HG03066 (cell line): ENCODE results near the gene KNSTRN.
A peak's percentile ranks its signal among the peaks of the same experiment; 100 is the strongest.

ENCODE experiments used
- ATAC-seq: cut with Tn5 transposase; IDR thresholded peaks from one replicate; pipeline ENCODE4 v1.9.1; 2021; ENCODE audit warnings: low read depth; ENCODE audit not compliant: unreplicated experiment

KNSTRN gene

DNA sequence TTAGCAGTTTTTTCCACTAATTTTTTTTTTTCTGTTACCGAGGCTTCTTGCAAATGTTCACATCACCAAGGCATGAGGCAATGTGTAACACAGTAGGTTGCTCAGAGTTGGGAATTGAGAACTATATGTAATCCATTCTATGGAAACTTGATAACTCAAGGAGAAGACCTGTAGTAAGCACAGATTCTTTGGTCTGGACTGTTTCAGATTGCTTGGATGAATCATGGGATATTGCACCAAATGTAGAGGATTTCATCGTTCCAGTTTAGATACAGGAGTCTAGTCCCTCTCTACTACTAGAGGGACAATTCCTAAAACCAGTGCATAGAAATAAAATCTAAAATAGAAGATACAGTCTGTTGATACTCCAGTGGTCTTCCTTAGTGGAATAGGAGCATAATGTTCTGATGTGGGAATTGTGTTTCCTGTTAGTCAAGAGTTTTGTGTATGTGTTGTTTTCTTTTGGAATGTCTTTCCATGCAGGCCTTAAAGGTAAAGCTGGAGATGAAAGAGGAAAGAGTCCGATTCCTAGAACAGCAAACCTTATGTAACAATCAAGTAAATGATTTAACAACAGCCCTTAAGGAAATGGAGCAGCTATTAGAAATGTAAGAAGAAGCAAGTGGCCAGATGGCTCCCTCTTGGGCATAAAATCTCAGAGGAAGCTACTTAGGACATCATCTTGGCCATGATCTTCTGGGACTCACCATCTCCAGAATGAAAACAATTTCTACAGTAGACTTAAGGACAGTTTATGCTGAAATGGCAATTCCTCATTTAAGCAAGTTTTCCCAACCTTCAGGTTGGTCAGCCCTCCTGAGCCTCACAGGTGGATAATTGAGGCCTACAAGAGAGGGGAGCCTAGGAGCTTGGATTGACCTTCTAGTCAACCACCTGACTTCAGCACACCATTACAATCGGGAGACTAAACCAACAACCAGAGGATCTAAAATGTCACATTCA, 10.7 kb downstream of the KNSTRN start:
- no peak for ATAC-seq

DNA sequence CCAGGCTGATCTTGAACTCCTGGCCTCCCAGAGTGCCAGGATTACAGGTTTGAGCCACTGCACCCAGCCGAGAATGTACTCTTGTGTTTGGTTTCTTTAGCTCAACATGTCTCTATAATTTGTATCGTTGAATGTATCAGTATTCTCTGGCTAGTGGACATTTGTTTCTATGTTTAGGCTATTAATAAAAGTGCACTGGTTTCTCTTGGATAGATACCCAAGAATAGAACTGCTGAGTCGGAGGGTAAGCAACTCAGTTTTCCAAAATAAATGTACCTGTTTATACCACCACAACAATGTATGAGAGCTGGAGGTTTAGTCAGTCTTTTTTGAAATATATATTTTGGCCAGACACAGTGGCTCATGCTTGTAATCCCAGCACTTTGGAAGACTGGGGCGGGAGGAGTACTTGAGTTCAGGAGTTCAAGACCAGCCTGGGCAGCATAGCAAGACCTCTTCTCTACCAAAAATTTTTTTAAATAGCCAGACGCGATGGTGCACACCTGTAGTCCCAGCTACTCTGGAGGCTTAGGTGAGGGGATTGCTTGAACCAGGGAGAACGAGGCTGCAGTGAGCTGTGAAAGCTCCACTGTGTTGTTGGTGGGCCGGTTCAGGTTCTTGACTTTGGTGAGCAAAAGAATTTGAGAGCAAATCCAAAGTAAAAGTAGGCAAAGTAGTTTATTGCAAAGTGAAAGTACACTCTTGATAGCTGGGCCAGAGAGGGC, 15.3 kb downstream of the KNSTRN start:
- ATAC-seq, result no peak

DNA sequence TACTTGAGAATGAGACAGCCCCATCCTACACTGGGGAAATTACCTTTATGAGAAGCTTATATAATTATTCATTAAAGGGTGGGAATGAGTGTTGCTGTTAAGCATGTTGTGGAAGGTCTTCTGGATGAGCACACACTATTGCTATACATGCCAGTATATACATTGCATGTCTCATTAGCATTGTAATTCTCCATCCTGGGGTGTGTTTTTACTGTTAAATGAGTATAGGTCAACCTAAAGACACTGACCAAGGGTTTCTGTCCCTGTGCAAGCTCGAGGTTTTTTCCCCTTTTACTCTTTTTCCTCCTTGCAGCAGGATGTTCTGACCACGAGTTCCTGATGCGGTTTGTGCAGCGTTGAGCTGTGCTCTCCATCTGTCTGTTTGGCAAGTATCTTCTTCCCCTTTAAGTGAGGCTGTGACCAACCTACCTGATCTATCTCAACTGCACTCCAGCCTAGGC, 15.9 kb downstream of the KNSTRN start:
- ATAC-seq, result peak; percentile 80

DNA sequence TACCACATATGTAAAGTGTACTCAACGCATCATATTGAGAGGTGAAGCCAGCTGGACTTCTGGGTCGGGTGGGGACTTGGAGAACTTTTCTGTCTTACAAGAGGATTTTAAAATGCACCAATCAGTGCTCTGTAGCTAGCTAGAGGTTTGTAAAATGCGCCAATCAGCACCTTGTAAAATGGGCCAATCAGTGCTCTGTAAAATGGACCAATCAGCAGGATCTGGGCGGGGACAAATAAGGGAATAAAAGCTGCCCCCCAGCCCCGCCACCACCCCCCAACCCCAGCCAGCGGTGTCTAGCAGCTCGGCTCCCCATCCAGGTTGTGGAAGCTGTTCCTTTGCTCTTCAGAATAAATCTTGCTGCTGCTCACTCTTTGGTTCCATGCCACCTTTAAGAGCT, 16.8 kb downstream of the KNSTRN start:
- ATAC-seq, result no peak

DNA sequence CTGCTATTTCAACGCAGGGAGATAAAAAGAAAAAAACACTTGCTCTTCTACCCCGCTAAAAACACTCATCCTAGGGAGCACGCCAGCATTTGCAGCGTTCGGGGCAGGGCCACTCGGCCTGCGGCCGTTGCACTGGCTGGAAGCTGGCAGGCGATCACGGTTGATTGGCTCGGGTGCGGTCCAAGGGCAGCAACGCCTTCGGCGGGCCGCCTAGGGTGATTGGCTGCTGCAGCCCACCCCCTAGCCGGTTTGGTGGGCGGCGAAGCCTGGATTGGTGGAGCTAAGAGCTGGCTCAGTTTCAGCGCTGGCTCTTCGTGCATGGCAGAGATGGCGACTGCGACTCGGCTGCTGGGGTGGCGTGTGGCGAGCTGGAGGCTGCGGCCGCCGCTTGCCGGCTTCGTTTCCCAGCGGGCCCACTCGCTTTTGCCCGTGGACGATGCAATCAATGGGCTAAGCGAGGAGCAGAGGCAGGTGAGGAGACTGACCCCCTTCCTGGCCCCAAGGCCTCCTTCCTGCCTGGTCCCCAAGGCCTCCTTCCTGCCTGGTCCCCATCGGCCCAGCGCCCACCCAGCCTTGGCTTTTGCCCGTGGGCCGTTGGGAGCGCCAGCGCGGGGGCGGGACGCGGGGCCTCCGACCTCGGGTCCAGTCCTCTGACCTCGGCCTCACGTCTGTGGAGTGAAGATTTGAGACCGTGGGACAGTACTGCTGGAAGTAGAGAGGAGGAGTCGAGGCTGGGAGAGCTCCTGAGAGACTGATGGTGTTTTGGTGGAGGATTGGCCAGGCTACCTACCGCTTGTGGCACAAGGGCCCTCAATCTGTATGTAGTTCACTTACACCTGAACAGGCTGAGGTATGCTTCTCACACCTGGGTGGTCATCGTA, 23.2 kb downstream of the KNSTRN start, which contains the start of gene IVD:
TSS of gene IVD (plus strand) at position 295 of the 881 bp plus-strand sequence. CDS start at position 328, 33 bp downstream.
- ATAC-seq, result peak; percentile 83

DNA sequence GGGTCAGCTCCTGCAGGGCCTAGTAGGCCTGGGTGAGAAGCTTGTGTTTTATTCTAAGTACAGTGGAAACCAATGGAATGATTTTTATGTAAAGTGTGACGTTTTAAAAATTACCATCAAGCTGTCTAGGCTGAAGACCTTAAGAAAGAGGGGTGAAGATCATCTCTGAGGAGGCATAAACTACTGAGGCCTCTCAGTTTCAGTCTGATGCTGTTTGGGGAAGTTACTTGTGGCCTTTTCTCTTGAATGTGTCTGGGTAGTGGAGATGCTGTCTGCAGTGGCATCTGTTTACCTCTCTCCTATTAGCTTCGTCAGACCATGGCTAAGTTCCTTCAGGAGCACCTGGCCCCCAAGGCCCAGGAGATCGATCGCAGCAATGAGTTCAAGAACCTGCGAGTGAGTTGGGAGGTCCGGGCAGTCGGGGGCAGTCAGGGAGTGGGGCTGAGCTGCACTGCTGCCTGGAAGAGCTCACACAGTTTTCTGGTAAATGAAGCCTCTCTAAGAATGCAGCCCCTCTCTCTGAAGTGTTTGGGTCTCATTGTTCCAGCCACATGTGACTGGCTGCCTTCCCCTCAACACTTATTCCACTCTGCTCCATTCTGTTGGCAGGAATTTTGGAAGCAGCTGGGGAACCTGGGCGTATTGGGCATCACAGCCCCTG, 24.9 kb downstream of the KNSTRN start:
- peak; percentile 60 for ATAC-seq

DNA sequence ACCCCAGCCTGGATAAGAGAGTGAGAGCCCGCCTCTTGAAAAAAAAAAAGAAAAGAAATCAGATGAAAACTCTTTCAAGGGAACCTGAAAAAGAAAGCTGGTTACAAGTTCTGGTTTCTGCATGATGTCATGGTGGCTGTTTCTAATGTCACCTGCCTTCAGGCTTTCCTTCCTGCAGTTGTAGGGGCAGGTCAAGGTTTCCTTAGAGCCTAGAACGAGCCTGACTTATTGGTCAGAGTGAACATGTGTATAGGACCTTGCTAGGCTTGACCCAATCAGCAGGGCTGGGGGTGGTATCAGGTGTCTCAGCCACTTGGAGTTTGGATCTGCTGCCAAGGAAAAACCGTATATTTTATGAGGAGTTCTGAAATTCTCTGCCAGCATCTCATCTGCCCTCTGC, 26.8 kb downstream of the KNSTRN start:
- ATAC-seq, result no peak

DNA sequence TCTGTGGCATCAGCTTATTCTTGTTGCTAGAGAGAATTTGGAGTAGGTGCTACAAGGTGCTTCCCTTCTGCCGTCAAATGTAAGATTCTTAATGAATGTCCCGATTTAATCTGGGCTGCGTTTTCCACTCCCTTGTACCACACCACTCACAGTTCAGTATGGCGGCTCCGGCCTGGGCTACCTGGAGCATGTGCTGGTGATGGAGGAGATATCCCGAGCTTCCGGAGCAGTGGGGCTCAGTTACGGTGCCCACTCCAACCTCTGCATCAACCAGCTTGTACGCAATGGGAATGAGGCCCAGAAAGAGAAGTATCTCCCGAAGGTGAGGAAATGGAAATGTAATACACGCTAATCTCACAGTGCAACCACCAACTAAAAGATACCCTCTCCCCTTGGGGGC, 28.0 kb downstream of the KNSTRN start:
- no peak for ATAC-seq

DNA sequence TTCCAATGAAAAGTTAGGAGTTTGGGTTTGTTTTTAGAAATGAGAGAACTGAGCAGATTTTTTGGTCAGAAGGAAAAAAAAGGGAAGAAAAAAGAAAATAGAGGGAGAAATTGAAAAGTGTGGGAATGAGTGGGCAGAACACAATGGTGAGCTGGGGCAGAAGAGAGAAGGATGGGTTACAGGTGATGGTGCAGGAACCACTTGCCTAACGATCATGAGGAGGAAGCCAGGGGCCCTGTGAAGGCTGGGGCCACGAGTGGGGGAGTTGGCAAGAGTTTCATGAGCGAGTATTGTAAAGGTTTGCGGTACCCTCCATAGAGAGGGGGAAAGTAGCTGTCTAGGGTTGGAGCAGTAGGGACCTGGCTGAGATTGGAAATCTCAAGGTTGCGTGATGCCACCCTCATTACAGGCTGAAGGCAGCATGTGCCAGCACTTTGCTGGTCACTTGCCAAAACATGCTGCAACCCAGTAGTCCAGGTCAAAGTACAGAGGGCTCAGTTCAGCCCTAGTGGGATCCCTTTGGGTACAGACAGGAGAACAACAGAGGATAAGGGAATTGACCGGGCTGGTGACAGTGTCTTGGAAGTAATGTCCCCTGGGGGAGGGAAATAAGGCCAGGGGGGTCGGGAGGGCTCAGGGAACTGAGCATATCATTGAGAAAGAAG, 29.7 kb downstream of the KNSTRN start:
- no peak for ATAC-seq

DNA sequence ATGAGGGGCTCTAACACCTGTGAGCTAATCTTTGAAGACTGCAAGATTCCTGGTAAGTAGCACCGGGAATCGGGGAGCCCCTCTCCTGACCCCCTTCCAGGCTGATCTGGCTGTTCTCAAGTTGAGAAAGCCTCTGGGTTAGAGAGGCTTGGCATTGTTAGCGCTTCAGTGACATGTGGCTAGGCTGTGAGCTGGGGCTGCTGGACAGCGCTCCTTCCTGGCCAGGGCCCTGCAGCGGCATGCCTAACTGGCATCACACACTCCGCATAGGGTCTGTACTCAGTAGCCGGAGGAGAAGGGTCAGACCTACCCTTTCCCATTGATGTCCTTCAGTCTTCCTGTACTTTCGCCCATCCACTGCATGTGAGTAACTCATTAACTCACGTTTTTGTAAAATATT, 30.5 kb downstream of the KNSTRN start:
- no peak for ATAC-seq

DNA sequence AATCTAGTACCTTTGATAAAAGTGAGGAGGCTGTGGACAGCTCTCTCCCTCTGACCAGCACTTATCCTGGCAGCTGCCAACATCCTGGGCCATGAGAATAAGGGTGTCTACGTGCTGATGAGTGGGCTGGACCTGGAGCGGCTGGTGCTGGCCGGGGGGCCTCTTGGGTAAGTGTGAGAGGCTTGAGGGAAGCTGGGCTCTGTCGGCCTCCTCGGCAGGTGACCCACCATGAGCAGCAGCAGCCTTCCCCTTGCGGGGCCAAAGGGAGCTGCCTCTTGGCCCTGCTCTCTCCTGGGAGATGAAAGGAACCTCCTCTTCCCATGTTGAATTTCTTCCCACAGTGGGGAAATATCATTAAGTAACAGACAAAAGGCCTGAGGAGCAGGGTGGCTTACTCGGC, 32.3 kb downstream of the KNSTRN start:
- ATAC-seq, result no peak

DNA sequence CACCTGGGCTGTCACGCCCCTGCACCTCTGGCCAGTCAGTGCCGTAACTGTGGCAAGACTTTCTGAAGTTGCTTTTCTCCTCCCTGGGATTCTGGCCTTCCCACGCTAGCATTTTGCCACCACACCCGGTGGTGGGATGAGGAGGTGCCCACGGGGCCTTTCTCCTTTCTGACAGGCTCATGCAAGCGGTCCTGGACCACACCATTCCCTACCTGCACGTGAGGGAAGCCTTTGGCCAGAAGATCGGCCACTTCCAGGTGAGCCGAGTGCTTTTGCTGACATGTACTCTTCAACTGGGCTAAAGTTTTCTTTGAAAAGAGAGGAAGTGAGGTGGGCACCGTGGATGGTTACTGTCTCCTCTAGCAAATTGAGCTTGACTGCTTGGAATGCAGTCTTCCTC, 32.7 kb downstream of the KNSTRN start:
- no peak for ATAC-seq

DNA sequence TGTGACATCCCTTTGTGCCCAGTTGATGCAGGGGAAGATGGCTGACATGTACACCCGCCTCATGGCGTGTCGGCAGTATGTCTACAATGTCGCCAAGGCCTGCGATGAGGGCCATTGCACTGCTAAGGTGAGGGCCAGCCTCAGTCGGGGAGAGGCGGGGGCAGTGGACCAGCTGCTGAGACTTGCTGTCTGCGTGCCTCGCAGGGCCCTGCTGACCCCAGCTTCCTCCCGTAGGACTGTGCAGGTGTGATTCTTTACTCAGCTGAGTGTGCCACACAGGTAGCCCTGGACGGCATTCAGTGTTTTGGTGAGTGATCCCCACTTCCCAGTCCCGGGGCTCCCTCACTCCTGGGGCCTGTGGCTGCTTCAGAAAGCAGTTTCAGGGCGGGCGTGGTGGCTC, 33.5 kb downstream of the KNSTRN start:
- ATAC-seq, result no peak

DNA sequence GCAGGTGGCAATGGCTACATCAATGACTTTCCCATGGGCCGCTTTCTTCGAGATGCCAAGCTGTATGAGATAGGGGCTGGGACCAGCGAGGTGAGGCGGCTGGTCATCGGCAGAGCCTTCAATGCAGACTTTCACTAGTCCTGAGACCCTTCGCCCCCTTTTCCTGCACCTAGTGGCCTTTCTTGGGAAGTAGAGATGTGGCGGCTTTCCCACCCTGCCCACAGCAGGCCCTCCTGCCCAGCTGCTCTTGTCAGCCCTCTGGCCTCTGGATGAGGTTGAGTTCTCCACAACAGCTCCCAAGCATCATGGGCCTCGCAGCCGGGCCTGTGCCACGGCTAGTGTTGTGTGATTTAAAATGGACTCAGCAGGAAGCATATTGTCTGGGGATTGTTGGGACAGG, 35.6 kb downstream of the KNSTRN start:
- no peak for ATAC-seq

DNA sequence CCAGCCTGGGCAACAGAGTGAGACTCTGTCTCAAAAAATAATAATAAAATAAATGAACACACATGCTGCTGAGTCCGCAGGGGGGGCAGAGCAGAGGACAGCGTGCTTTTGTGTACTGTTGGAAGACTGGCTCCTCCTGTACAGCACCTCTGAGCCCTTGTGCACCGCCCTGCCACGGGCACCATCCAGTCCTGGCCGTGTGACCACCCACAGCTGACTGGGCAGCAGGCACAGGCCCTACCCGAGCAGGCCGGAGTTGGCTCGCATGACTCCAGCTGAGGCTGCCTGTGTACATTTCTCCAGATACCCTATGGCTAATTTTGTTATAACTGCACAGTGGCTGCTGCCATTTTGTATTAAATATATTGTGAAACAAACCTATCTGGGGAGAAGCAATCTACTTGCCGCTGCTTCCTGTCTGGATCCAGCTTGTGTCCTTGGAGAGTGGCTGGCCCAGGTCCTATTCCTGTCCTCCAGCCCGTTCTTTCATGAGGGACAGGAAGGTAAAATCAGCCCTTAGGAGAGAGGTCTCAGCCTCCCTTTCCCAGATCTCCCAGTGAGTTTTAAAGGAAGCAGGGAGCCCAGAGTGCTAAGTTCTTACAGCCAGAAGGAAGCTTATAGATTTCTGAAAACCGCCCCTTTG, 37.7 kb downstream of the KNSTRN start:
- no peak for ATAC-seq

DNA sequence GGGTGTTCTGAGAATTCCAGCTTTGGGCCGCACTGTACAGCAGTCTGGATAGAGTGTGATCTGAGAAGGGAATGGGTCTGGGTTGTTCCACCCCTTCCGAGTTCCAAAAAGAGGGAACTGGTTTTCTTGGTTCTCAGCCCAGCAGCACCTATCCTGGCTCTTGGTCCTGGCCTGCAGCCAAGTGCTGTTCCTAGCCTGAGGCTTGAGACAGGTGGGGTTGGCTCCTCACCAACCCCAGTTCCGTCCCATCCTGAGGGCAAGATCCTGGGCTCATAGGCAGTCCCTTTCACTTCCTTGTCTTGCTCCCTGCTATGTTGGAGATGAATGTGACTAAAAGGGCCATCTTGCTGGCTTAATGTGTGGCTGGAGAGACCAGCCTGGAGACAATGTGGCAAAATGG, 38.3 kb downstream of the KNSTRN start:
- ATAC-seq, result no peak

DNA sequence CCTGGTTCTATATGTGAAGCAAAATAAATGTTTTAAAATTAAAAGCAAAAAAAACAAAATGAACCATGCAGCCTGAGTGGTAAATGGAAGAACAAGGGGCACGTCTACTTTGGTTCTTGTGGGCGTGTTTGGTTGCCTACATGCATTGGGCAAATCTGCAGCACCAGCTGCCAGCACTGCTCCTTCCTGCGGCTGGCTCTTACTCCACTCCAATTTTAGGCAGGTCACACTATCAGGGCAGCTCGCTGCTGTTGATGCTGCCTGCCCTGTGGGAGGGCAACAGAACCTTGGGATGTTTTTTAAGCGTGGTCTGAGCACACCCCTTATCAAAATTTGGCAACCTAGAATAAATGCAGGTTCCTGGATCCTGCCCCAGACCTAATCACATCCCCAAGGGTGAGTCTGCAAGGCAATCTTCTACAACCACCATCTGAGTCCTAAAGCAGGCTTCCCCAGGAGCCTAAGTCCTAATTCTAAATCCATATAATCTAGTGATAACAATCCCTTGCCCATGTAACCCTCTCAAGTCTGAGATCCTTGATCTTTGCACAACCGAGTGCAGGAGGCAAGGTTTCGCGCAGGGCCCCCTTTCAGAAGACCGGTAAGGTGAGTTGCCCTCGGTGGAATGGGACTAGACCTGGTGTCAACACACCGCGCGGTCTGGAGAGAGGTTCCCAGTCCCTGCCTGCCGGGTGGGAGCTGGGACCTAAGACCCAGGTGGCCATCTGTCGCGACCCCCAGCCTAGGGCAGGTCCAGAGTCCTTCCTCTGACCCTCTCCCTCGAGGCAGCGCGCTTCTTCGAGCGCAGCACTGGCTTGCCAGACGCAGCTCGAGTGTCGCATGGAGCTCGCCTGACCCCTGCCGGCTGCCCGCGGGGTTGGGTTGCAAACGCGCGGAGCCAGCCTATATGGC, 39.0 kb downstream of the KNSTRN start:
- no peak for ATAC-seq

DNA sequence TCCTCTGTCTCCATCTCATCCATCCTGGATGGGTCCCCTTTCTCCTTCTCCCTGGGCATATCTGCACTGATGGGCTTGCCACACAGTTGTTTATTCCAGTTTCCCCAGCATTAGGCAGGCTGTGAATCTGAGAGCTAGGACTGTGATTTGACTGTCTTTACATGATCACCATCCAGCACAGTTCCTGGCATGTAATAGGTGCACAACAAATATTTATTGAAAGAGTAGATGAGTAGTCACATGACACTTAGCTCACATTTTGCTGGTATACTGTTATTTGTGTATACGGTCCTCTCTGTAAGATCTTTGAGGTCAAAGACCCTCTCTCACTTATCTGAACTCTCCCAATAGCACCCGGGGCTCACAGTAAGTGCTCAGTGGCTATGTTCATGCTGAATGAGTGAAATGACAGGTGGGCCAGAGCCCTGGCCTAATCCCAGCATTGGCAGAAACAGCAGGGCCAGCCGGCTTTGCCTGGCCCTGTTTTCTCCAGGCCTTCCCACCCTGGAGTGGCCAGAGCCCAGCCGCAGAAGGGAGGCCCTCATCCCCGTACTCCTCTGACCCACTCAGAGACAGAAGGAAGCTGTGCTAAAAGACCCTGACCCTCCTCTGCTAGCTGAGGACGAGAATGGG, 42.1 kb downstream of the KNSTRN start:
- no peak for ATAC-seq
